Measurements from ENCODE around the gene ASCC1.

ASCC1 gene

GRCh38 chr10:72062832-72063702 is 153.0 kb downstream of the ASCC1 start:
- DNase-seq, result no peak

GRCh38 chr10:72062382-72062781 is 153.7 kb downstream of the ASCC1 start:
- DNase-seq, result no peak

GRCh38 chr10:72061930-72062329 is 154.1 kb downstream of the ASCC1 start:
- DNase-seq, result no peak

- DNase-seq, result no peak
Measured at GRCh38 chr10:72061491-72061890, 154.6 kb downstream of the ASCC1 start.

- no peak for DNase-seq
Measured at GRCh38 chr10:72059843-72060822, 155.9 kb downstream of the ASCC1 start.

GRCh38 chr10:72058989-72059842 is 156.9 kb downstream of the ASCC1 start:
- DNase-seq, result no peak

GRCh38 chr10:72058347-72058898 is 157.7 kb downstream of the ASCC1 start:
- no peak for DNase-seq

- no peak for DNase-seq
Measured at GRCh38 chr10:72056932-72057751, 158.9 kb downstream of the ASCC1 start.

- DNase-seq, result no peak
Measured at GRCh38 chr10:72056113-72056512, 160.0 kb downstream of the ASCC1 start.

GRCh38 chr10:72053690-72054089 is 162.4 kb downstream of the ASCC1 start:
- no peak for DNase-seq

- no peak for DNase-seq
Measured at GRCh38 chr10:72050873-72051272, 165.2 kb downstream of the ASCC1 start.

GRCh38 chr10:72049969-72050781 is 165.9 kb downstream of the ASCC1 start:
- DNase-seq, result no peak

- DNase-seq, result no peak
Measured at GRCh38 chr10:72049472-72049871, 166.6 kb downstream of the ASCC1 start.

GRCh38 chr10:72048450-72049124 is 167.5 kb downstream of the ASCC1 start:
- peak; percentile 54 for DNase-seq
